Measurements from ENCODE around the gene PLAC1.

PLAC1 gene

DNA sequence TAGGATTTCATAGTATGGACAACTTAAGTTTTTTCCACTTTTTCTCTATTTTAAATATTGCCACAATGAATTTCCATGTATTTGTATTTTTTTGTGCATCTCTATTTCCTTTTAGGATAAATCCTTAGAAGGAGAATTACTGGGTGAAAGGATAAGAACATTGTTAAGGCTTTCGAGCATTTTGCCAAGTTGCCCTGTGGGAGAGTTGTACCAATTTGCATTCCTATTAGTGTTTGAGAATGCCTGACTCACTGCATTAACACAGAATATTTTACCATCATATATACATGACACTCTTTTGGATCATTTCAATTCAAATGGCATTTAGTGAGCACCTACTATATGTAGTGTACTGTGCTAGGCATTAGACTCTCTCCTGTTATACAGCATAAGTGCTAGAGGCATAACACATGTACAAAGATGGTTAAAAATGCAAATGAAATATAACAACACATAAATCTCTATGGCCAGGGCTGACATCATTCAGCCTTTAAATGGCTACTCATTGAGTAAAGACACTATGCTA lies 57.0 kb downstream of the PLAC1 start:
- TF ChIP-seq, protein P1, sequence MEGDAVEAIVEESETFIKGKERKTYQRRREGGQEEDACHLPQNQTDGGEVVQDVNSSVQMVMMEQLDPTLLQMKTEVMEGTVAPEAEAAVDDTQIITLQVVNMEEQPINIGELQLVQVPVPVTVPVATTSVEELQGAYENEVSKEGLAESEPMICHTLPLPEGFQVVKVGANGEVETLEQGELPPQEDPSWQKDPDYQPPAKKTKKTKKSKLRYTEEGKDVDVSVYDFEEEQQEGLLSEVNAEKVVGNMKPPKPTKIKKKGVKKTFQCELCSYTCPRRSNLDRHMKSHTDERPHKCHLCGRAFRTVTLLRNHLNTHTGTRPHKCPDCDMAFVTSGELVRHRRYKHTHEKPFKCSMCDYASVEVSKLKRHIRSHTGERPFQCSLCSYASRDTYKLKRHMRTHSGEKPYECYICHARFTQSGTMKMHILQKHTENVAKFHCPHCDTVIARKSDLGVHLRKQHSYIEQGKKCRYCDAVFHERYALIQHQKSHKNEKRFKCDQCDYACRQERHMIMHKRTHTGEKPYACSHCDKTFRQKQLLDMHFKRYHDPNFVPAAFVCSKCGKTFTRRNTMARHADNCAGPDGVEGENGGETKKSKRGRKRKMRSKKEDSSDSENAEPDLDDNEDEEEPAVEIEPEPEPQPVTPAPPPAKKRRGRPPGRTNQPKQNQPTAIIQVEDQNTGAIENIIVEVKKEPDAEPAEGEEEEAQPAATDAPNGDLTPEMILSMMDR (IDR thresholded peaks at IDR 0.05; ENCODE audit: control insufficient read depth, extremely low read depth, insufficient read depth): no peak
- H3K4me3 ChIP-seq (ENCODE audit: low read depth, low read length): no peak overlapping the region
- DNase-seq (ENCODE audit: low read depth): no peak

GRCh38 chrX:134600714-134601113 lies 57.6 kb downstream of the PLAC1 start:
- TF ChIP-seq, protein P1 (IDR thresholded peaks at IDR 0.05; ENCODE audit: control insufficient read depth, extremely low read depth, insufficient read depth): no peak
- DNase-seq (ENCODE audit: low read depth): no peak
- no peak overlapping the region for H3K4me3 ChIP-seq (ENCODE audit: low read depth, low read length)

GRCh38 chrX:134599184-134599914 lies 58.9 kb downstream of the PLAC1 start:
- no peak overlapping the region for H3K4me3 ChIP-seq (ENCODE audit: low read depth, low read length)
- no peak for DNase-seq (ENCODE audit: low read depth)
- TF ChIP-seq, protein P1 (IDR thresholded peaks at IDR 0.05; ENCODE audit: control insufficient read depth, extremely low read depth, insufficient read depth): no peak

GRCh38 chrX:134592303-134592702 lies 66.0 kb downstream of the PLAC1 start:
- DNase-seq (ENCODE audit: low read depth): no peak
- no peak overlapping the region for H3K4me3 ChIP-seq (ENCODE audit: low read depth, low read length)
- TF ChIP-seq, protein P1 (IDR thresholded peaks at IDR 0.05; ENCODE audit: control insufficient read depth, extremely low read depth, insufficient read depth): no peak

GRCh38 chrX:134591502-134591901 lies 66.8 kb downstream of the PLAC1 start:
- no peak overlapping the region for H3K4me3 ChIP-seq (ENCODE audit: low read depth, low read length)
- no peak for DNase-seq (ENCODE audit: low read depth)
- TF ChIP-seq, protein P1 (IDR thresholded peaks at IDR 0.05; ENCODE audit: control insufficient read depth, extremely low read depth, insufficient read depth): no peak

- no peak overlapping the region for H3K4me3 ChIP-seq (ENCODE audit: low read depth, low read length)
- no peak for DNase-seq (ENCODE audit: low read depth)
- TF ChIP-seq, protein P1 (IDR thresholded peaks at IDR 0.05; ENCODE audit: control insufficient read depth, extremely low read depth, insufficient read depth): no peak
Observed at GRCh38 chrX:134588806-134589205, 69.5 kb downstream of the PLAC1 start.

- TF ChIP-seq, protein P1 (IDR thresholded peaks at IDR 0.05; ENCODE audit: control insufficient read depth, extremely low read depth, insufficient read depth): no peak
- no peak overlapping the region for H3K4me3 ChIP-seq (ENCODE audit: low read depth, low read length)
- DNase-seq (ENCODE audit: low read depth): no peak
Observed at GRCh38 chrX:134580907-134581306, 77.4 kb downstream of the PLAC1 start.

Data from LNCaP clone FGC (cell line).